Activated CD8-positive, alpha-beta memory T cell treated with anti-CD3 and anti-CD28 coated beads for 36 hours (primary cell): ENCODE measurements around the gene CMTM7. TPM values are rescaled to one million over a fixed set of nuclear protein-coding genes. Genes with fewer than 3 reads are reported as not detected.

Experiments used
- CTCF ChIA-PET: fragments of 350-600 bp; sonication (Branson Sonifier 250); formaldehyde crosslinking; loops from one replicate; lab custom pipeline; 2021; ENCODE audit warnings: antibody characterized with exemption; lab: Charles Lee
- POLR2A ChIA-PET: fragments of 350-600 bp; sonication (Branson Sonifier 250); formaldehyde crosslinking; loops from one replicate; lab custom pipeline; 2021; ENCODE audit warnings: antibody characterized with exemption; lab: Charles Lee
- total RNA-seq, 2 experiments: library from RNA; stranded (reverse); gene quantifications; one replicate each; pipeline ENCODE4 v1.2.3, GENCODE V29; 2021

Gene CMTM7
- total RNA-seq, 2 experiments from 2014 or later = 44.2 to 47.6 TPM

GRCh38 chr3:32406486-32407408 lies 15.1 kb downstream of the CMTM7 start:
- POLR2A ChIA-PET = no interaction called here
- CTCF ChIA-PET = interaction anchor here (0.5 to 1.3 kb wide), 2 partner anchors 31 to 536 kb away, joined by 3 read pairs; no protein-coding TSS in a partner anchor

DNA sequence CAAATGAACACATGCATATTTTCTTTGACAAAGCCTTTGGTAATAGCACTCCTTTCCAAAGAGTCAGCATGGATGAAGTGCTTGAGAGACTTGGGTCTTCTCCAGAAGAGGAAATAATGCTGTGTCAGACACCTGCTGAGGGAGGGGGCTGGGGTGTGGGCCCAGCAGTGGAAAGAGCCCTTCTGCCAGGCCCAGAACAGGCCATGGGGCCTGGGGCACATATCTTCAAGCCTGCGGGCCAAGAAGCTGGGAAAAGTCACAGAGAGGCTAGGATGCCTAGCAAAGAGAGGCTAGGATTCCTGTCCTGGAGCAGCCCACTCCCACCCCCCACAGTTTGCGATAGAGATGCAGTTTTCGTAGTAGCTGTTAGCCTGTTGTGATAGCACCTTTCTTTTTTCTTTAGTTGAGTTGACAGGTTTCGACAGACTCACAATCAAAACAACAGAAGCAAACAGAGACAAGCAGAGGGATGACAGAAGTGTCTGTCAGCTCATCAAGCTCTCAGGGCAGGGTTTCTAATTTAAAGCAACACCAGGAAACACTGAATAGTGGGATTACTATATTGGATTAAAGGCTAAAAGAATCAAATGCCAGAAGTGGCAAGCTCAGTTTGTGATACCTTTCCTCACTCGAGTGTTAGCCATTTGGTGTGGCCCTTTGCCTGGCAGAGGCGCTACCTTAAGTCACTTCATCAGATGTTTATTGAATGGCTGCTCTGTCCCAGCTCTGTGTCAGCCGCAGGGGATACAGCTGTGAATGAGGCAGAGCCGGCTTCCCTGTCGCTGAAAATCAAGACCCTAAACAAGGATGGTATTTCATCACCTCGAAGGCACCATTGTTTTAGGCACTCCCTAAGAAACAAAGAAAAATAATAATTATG lies 19.0 kb downstream of the CMTM7 start:
- POLR2A ChIA-PET = no interaction called here

GRCh38 chr3:32411442-32411841 lies 19.8 kb downstream of the CMTM7 start:
- ChIA-PET POLR2A (no interaction called here), CTCF (interaction anchor here (1.0 to 1.1 kb wide), 2 partner anchors 13 to 36 kb away, joined by 3 read pairs; no protein-coding TSS in a partner anchor)

More for the DNA sequence above, 19.0 kb downstream of the CMTM7 start:
- CTCF ChIA-PET = interaction anchor here (1.0 to 1.1 kb wide), 2 partner anchors 12 to 36 kb away, joined by 3 read pairs; no protein-coding TSS in a partner anchor

DNA sequence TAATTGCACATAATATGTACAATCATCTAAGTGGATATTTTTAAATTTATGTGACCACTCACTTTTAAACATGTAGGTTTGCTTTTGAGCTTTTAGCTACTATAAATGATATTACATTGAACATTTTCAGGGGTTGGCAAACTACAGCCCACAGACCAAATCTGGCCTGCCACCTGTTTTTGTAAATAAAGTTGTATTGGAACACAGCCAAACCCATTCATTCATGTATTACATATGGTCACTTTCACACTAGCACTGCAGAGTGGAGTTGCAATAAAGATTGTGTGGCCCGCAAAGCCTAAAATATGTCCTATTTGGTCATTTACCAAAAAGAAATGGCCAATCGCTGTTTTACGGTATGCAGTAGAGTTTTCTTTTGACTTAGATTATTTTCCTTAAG lies 21.2 kb downstream of the CMTM7 start:
- CTCF ChIA-PET = no interaction called here
- POLR2A ChIA-PET = interaction anchor here (0.7 kb wide), 1 partner anchor 10 kb away, joined by 3 read pairs; no protein-coding TSS in a partner anchor

DNA sequence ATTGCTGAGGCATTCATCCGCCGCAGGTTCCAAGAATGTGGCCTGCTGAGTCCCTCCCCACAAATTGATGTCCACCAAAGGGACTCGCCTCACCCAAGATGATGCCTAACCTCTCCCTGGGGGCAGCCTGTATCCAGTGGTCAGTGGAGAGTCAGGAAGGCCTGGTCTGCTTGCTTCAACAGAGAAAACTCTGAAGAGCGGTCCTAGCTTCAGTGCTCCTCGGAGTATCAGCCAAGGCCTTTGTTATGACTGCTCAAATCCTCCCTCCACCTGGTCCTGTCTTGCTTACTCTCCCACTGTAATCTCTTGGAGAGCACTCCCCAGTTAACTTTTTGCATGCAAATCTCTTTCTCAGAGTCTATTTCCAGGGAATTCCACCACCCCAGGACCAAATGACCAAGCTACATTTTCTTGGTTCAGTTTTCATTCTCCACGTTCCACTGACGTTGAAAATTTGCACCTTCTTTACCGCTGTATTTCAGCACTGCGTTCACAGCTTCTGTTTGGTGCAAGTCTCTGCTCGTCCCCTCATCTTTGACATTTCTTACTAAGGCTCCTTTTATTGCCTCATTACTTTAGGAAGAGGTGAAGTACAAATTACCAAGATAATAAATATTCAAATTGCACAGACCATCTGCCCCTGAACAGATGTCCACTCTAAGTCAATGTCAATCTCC lies 22.3 kb downstream of the CMTM7 start:
- ChIA-PET CTCF (interaction anchor here (0.7 to 1.4 kb wide), 5 partner anchors 10 to 54 kb away, joined by 3 to 7 read pairs (median 4); no protein-coding TSS in a partner anchor), POLR2A (interaction anchor here (0.6 to 1.3 kb wide), 4 partner anchors 11 to 42 kb away, joined by 3 read pairs; partner anchors contain the start of gene CMTM7)

- ChIA-PET POLR2A (interaction anchor here (0.6 to 1.3 kb wide), 3 partner anchors 19 to 43 kb away, joined by 3 read pairs; partner anchors contain the start of gene CMTM7), CTCF (interaction anchor here (0.7 to 1.4 kb wide), 5 partner anchors 9 to 53 kb away, joined by 3 to 7 read pairs (median 4); no protein-coding TSS in a partner anchor)
Observed at GRCh38 chr3:32414522-32415202, 23.0 kb downstream of the CMTM7 start.

DNA sequence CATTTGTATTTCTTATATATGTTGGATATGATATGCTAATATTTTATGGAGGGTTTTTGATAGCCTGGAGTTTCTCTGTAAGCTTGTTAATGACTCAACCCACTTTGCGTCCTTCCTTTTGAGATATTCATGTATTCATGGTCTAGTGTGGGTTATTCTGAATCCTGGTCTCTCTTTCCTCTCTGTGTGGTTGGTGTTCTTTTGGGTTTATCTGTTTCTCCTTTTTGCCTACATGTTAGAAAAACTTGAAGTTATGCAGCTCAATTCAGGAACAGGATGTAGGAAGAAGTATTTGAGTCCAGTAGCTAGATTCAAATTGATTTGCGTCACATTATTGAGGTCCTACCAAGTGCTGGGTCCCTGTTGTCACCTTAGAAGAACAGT lies 28.1 kb downstream of the CMTM7 start:
- POLR2A ChIA-PET = no interaction called here
- CTCF ChIA-PET = interaction anchor here (1.0 kb wide), 1 partner anchor 9 kb away, joined by 5 read pairs; no protein-coding TSS in a partner anchor

DNA sequence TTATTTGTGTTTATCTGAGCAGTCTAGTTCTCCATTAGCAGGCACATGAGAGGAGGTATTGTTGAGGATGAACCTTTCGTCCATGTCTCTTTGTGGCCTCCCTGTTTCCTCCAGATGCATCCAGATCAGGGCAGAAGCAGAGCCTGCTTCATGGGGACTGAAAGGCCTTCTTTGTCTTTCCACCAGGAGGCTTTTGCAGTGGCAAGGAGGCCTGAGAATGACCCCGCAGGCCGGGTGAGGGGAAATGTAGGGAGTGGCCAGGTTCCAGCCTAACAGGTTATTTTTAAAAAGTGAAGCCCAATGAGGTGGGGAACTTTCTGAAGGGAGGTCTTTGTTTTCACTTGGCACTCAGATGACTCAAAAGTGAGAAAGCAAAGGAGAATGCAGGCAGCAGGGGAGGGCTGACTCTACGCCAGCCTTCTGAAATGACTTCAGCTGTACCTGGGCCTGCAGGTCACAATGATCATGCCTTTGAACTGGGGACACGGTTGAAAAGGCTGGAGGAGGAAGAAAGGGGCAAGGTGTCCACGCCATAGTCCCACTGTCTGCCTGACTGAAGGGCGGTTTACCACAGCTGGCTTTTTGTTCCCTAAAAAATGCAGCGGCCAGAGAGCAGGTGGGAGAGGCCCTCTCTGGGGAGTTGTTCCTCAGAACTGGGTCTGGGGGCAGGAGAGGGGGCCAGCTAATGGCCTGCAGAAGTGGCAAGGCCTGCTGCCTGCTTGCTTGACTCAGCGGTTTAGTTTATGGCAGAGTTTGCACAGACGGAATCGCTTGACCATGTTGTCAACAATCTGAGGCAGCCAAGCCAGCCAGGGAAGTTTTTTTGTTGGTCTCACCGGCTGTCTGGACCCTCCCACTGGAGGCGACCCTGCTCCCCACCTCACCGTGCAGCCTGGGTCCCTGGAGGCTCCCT lies 28.7 kb downstream of the CMTM7 start:
- POLR2A ChIA-PET = no interaction called here
- CTCF ChIA-PET = interaction anchor here (0.6 to 1.0 kb wide), 4 partner anchors 8 to 1368 kb away, joined by 3 to 5 read pairs (median 4); no protein-coding TSS in a partner anchor

- POLR2A ChIA-PET = interaction anchor here (0.9 kb wide), 1 partner anchor 39 kb away, joined by 3 read pairs; no protein-coding TSS in a partner anchor
- CTCF ChIA-PET = interaction anchor here (0.5 to 1.0 kb wide), 5 partner anchors 12 to 1367 kb away, joined by 3 to 4 read pairs (median 4); no protein-coding TSS in a partner anchor
Observed at GRCh38 chr3:32421185-32421584, 29.5 kb downstream of the CMTM7 start.

DNA sequence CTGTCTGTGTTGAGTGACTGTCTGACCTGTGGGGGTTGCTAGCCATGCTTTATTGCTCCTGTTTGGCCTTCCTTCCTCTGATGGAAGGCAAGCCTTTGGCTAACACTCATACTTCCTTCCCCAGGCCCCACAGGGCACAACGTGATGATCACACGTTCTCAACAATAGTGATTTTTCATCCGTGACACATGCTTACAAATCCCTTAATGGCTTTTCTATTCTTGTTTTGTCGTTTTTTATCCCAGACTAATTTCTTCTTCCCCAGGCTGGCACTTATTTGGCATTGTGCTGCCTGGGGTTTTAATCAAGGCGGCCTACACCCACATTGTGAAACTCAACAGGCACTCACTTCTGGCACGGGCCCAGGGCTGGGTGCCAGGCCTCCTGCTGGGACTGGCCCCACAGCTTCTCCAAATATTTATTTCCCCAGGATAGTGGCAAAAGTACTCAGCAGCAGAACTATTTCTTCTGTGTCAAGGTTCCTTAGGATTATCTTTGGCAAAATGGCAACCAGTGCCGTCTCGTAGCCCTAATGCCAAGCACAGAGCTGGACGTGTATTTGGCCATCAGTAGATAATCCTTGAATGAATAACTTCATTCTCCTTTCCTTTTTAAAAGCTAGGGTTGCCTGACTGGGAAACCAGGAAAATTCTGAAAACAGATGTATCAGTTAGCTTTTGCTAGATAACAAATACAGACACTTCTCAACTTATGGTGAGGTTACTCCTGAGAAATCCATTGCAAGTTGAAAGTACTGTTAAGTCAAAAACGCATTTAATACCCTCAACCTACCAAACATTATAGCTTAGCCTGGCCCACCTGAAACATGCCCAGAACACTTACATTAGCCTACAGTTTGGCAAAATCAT lies 30.6 kb downstream of the CMTM7 start:
- ChIA-PET POLR2A (interaction anchor here (0.9 to 2.0 kb wide), 2 partner anchors 11 to 38 kb away, joined by 3 to 8 read pairs; no protein-coding TSS in a partner anchor), CTCF (interaction anchor here (1.0 kb wide), 1 partner anchor 10 kb away, joined by 3 read pairs; no protein-coding TSS in a partner anchor)

- POLR2A ChIA-PET = interaction anchor here (2.0 kb wide), 1 partner anchor 11 kb away, joined by 8 read pairs; no protein-coding TSS in a partner anchor
- CTCF ChIA-PET = interaction anchor here (1.0 kb wide), 1 partner anchor 9 kb away, joined by 3 read pairs; no protein-coding TSS in a partner anchor
Observed at GRCh38 chr3:32422943-32423342, 31.3 kb downstream of the CMTM7 start.

- POLR2A ChIA-PET = interaction anchor here (0.5 to 2.0 kb wide), 2 partner anchors 10 to 1593 kb away, joined by 8 to 15 read pairs; no protein-coding TSS in a partner anchor
- CTCF ChIA-PET = interaction anchor here (0.5 to 2.9 kb wide), 5 partner anchors 9 to 89 kb away, joined by 3 to 11 read pairs (median 4); no protein-coding TSS in a partner anchor
Observed at GRCh38 chr3:32423534-32423933, 31.9 kb downstream of the CMTM7 start.

DNA sequence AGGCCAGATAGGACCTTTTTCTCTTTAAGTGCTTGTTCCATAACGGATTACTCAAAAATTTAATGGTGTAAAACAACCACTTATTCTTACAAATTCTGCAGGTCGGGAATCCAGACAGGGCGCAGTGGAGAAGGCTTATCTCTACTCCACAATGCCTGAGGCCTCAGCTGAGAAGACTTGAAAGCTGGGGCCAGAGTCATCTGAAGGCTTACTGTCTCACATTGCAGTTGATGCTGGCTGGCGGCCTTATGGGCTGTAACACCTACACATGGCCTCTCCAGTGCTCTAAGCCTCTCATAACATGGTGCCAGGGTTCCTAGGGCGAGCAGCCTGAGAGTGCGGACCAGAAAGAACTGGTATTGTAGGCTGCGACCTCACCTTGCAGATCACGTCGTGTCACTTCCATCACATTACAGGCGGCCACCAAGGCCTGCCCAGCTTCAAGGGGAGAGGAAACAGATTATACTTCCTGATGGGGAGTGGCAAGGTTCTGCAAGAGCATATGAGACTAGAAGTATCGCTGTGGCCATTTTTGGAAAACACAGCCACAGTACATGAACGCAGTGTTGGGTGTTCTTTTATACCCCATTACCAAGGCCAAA lies 32.4 kb downstream of the CMTM7 start:
- POLR2A ChIA-PET = interaction anchor here (0.5 to 2.0 kb wide), 2 partner anchors 9 to 1593 kb away, joined by 8 to 15 read pairs; no protein-coding TSS in a partner anchor
- CTCF ChIA-PET = interaction anchor here (0.6 to 2.9 kb wide), 5 partner anchors 8 to 49 kb away, joined by 3 to 11 read pairs (median 4); no protein-coding TSS in a partner anchor

DNA sequence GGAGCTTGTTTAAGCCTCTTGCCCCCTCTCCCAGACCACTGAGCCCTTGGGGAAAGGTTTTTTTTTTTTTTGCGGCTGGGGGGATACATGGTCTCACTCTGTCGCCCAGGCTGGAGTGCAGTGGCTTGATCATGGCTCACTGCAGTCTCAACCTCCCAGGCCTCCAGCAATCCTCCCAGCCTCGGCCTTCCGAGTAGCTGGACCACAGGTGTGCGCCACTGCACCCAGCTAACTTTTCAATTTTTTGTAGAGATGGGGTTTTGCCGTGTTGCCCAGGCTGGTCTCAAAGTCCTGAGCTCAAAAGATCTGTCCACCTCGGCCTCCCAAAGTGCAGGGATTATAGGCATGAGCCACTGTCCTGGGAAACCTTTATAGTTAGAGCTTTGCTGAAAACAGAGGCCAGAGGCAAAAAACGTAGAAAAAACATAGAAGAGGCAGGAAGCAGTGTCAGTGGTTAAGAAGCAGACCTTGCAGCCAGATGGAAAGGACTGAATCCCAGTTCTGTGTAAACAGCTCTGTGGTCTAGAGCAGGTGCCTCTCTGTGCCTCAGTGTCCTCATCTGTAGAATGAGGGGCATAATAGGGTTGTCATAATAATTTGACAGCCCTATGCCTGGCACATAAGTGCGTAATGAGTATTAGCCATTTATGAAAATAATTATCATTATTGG lies 33.1 kb downstream of the CMTM7 start:
- ChIA-PET POLR2A (interaction anchor here (1.0 kb wide), 1 partner anchor 31 kb away, joined by 3 read pairs; no protein-coding TSS in a partner anchor), CTCF (interaction anchor here (1.2 to 2.9 kb wide), 4 partner anchors 8 to 50 kb away, joined by 4 to 11 read pairs (median 6); no protein-coding TSS in a partner anchor)
